ENCODE results near the gene YLPM1. TPM values are rescaled to one million over a fixed set of nuclear protein-coding genes. Genes with fewer than 3 reads are reported as not detected.

Gene YLPM1
- polyA plus RNA-seq, 1 donor, result 52.9 TPM

Other genes starting within 250 kb of the YLPM1 start
- 3.5 TPM for gene LTBP2, start 151.1 kb upstream of the YLPM1 start, polyA plus RNA-seq
- gene AREL1, start 50.2 kb upstream of the YLPM1 start, polyA plus RNA-seq, result 23.5 TPM
- gene FCF1, start 50.2 kb upstream of the YLPM1 start, polyA plus RNA-seq, result 41.3 TPM
- 1.5 TPM for gene PROX2, start 112.8 kb downstream of the YLPM1 start, polyA plus RNA-seq
- 105 TPM for gene DLST, start 118.6 kb downstream of the YLPM1 start, polyA plus RNA-seq
- gene RPS6KL1, start 159.9 kb downstream of the YLPM1 start, polyA plus RNA-seq, result 5.4 TPM
- gene PGF, start 192.3 kb downstream of the YLPM1 start, polyA plus RNA-seq, result 9.1 TPM
- gene EIF2B2, start 239.6 kb downstream of the YLPM1 start, polyA plus RNA-seq, result 39.8 TPM

Data from large intestine (tissue), 1 donor.